ENCODE measurements around the gene STARD4. TPM values are rescaled to one million over a fixed set of nuclear protein-coding genes. Genes with fewer than 3 reads are reported as not detected.

The STARD4 gene
- total RNA-seq, 4 donors from 2014 or later, result 15.3 to 35.1 (median 27.1) TPM

DNA sequence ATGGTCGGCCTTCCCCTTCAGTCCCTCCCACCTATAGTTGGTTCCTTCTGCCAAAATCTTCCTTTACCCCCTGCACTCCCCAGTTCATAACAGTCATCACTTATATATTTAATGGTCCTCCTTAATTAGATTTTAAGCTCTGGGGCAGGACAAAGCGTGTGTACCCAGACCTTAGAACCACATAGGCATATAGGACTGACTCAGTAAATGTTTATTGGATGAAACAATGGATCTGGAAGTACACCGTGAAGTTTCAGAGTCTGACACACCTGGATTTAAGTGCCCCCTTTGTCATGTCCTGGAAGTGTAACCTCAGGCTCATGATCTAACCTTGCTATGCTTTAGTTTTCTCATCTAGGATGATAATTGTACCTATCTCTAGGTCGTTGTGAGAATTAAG is 32.0 kb downstream of the STARD4 start:
- Histone ChIP-seq H3K27me3 (no peaks in the 10 kb centered on the region), H3K36me3 (no peaks in the 10 kb centered on the region), H3K27ac (no peak overlapping the region), H3K9me3 (no peaks in the 10 kb centered on the region), H3K4me1 (no peaks in the 10 kb centered on the region), H3K4me3 (replicated peaks in 1 of 3) (no peak overlapping the region)
- WGBS, 2 donors, result 64 to 67% methylated on average over 4 of the region's 4 CpGs
- no peak for DNase-seq
- no peak for TF ChIP-seq POLR2A (IDR thresholded peaks at IDR 0.05)
- TF ChIP-seq, protein P1, sequence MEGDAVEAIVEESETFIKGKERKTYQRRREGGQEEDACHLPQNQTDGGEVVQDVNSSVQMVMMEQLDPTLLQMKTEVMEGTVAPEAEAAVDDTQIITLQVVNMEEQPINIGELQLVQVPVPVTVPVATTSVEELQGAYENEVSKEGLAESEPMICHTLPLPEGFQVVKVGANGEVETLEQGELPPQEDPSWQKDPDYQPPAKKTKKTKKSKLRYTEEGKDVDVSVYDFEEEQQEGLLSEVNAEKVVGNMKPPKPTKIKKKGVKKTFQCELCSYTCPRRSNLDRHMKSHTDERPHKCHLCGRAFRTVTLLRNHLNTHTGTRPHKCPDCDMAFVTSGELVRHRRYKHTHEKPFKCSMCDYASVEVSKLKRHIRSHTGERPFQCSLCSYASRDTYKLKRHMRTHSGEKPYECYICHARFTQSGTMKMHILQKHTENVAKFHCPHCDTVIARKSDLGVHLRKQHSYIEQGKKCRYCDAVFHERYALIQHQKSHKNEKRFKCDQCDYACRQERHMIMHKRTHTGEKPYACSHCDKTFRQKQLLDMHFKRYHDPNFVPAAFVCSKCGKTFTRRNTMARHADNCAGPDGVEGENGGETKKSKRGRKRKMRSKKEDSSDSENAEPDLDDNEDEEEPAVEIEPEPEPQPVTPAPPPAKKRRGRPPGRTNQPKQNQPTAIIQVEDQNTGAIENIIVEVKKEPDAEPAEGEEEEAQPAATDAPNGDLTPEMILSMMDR (IDR thresholded peaks at IDR 0.05), result no peak
- intact Hi-C loops (cut with DNase I), result no loop called here

DNA sequence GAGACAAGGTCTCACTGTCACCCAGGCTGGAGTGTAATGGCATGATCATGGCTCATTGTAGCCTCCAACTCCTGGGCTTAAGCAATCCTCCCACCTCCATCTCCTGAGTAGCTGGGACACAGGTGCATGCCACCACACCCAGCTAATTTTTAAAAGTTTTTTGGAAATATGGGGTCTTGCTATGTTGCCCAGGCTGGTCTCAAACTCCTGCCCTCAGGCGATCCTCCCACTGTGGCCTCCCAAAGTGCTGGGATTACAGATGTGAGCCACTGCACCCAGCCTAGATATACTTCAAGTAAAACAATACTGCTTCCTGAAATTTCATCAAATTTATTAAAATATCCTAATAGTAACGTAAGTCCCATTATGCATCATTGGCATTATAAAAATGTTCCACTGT is 33.4 kb downstream of the STARD4 start:
- Histone ChIP-seq H3K36me3 (no peaks in the 10 kb centered on the region), H3K27ac (no peak overlapping the region), H3K27me3 (no peaks in the 10 kb centered on the region), H3K4me1 (no peaks in the 10 kb centered on the region), H3K9me3 (no peaks in the 10 kb centered on the region), H3K4me3 (replicated peaks in 1 of 3) (no peak overlapping the region)
- intact Hi-C loops (cut with DNase I), result no loop called here
- 98 to 100% methylated on average over 2 of the region's 2 CpGs for WGBS, 2 donors
- no peak for TF ChIP-seq POLR2A (IDR thresholded peaks at IDR 0.05)
- TF ChIP-seq, protein P1 (IDR thresholded peaks at IDR 0.05), result no peak
- DNase-seq, result no peak

DNA sequence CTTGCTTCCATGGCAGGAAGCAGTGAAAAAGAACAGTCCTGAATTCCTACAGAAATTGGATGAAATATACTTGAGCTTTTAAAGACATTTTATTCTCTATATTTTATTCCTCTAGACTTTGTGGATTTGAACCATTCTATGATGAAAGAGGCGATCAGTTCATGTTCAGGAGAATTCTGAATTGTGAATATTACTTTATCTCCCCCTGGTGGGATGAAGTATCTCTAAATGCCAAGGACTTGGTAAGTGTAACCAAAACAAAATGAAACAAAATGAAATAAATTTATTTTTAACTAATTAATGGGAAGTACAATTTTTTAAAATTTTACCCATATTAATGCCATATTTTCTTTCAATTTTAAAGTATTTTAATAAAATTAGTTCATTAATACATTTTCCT is 34.1 kb downstream of the STARD4 start:
- 84 to 94% methylated on average over 1 of the region's 1 CpG for WGBS, 2 donors
- Histone ChIP-seq H3K36me3 (no peaks in the 10 kb centered on the region), H3K9me3 (no peaks in the 10 kb centered on the region), H3K4me1 (no peaks in the 10 kb centered on the region), H3K4me3 (replicated peaks in 1 of 3) (no peak overlapping the region), H3K27me3 (no peaks in the 10 kb centered on the region), H3K27ac (no peak overlapping the region)
- DNase-seq, result no peak
- intact Hi-C loops (cut with DNase I), result no loop called here
- TF ChIP-seq POLR2A (IDR thresholded peaks at IDR 0.05), result no peak

DNA sequence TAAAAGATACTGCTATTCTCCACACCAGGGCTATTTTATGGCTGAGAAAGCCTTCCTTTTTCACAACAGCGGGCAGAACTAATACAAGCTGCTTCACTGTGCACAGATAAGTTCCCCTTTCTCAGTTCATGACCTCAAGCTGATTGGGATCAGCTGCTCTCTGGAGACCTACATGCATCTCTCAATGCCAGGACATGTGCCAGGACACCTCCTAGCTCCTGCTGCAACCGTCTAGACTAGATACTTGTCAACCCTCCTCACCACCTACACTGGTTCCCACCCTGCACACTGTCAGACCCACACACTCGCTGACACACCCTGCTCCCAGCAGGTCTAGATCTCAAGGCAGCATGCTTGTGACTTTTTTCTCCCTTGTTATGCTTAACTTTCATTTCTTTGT is 39.8 kb downstream of the STARD4 start:
- Histone ChIP-seq H3K4me3 (replicated peaks in 1 of 3) (no peak overlapping the region), H3K4me1 (no peaks in the 10 kb centered on the region), H3K27ac (no peak overlapping the region), H3K9me3 (no peaks in the 10 kb centered on the region), H3K36me3 (no peaks in the 10 kb centered on the region), H3K27me3 (no peaks in the 10 kb centered on the region)
- WGBS, 2 donors, result 74 to 75% methylated on average over 3 of the region's 3 CpGs
- TF ChIP-seq, protein P1 (IDR thresholded peaks at IDR 0.05), result no peak
- TF ChIP-seq POLR2A (IDR thresholded peaks at IDR 0.05), result no peak
- intact Hi-C loops (cut with DNase I), result no loop called here
- DNase-seq, result no peak

DNA sequence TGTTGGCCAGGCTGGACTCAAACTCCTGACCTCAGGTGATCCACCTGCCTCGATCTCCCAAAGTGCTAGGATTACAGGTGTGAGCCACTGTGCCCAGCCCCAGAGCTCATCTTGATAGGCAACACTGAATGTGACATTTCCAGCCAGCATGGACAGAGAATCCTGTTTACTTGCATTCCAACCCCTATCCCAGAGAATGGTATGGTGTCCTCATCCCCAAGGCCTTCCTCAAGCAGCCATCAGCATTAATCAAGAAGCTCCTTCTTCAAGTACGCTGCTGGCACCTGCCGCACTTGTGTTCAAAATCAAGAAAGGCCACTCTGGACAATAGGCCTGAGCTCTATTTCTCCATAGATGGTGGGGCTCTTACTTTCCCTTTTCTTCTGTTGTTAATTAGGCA is 40.2 kb downstream of the STARD4 start:
- intact Hi-C loops (cut with DNase I), result no loop called here
- no peaks in the 10 kb centered on the region for H3K36me3 ChIP-seq
- H3K27ac ChIP-seq, result no peak overlapping the region
- TF ChIP-seq, protein P1 (IDR thresholded peaks at IDR 0.05), result no peak
- TF ChIP-seq POLR2A (IDR thresholded peaks at IDR 0.05), result no peak
- H3K4me3 ChIP-seq (replicated peaks in 1 of 3), result no peak overlapping the region
- no peak for DNase-seq
- WGBS, 2 donors, result 94 to 96% methylated on average over 3 of the region's 3 CpGs
- no peaks in the 10 kb centered on the region for H3K27me3 ChIP-seq
- H3K4me1 ChIP-seq, result no peaks in the 10 kb centered on the region
- no peaks in the 10 kb centered on the region for H3K9me3 ChIP-seq

DNA sequence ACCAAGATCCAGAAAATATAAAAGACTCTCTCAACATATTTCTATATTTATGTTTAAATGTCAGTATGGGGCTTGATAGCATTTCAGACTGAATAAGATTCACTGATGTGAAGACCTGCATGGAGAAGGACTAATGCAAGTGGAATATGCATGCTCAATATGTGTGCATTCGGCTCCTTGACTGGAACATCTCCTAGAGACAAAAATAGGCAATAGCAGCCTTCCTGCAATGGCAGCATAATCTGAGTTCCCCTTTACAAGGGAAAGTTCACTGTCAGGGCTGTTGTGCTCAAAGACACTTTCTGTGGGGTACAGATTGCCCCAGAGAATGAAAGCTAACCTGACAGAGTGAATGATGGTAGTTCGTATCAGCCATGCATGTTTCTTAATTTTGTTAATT is 42.4 kb downstream of the STARD4 start:
- TF ChIP-seq POLR2A (IDR thresholded peaks at IDR 0.05), result no peak
- TF ChIP-seq, protein P1 (IDR thresholded peaks at IDR 0.05), result no peak
- Histone ChIP-seq H3K36me3 (no peaks in the 10 kb centered on the region), H3K27ac (no peak overlapping the region), H3K27me3 (no peaks in the 10 kb centered on the region), H3K4me1 (no peaks in the 10 kb centered on the region), H3K9me3 (no peaks in the 10 kb centered on the region), H3K4me3 (replicated peaks in 1 of 3) (no peak overlapping the region)
- intact Hi-C loops (cut with DNase I), result no loop called here
- DNase-seq, result no peak
- WGBS, 2 donors, result 48 to 61% methylated on average over 2 of the region's 2 CpGs

All from thyroid gland (tissue), 4 donors.